GM21825 (cell line): ENCODE measurements around the gene AUNIP.
"Not testable (repeated sequence)": the region's sequence is repeated elsewhere in the genome, so short reads cannot be mapped to it uniquely, and the experiment has no call there.

Source experiments
- ATAC-seq: cut with Tn5 transposase; IDR thresholded peaks from one replicate; pipeline ENCODE4 v1.9.1; 2021; ENCODE audit warnings: mild to moderate bottlenecking, moderate library complexity; ENCODE audit not compliant: unreplicated experiment

Gene AUNIP

DNA sequence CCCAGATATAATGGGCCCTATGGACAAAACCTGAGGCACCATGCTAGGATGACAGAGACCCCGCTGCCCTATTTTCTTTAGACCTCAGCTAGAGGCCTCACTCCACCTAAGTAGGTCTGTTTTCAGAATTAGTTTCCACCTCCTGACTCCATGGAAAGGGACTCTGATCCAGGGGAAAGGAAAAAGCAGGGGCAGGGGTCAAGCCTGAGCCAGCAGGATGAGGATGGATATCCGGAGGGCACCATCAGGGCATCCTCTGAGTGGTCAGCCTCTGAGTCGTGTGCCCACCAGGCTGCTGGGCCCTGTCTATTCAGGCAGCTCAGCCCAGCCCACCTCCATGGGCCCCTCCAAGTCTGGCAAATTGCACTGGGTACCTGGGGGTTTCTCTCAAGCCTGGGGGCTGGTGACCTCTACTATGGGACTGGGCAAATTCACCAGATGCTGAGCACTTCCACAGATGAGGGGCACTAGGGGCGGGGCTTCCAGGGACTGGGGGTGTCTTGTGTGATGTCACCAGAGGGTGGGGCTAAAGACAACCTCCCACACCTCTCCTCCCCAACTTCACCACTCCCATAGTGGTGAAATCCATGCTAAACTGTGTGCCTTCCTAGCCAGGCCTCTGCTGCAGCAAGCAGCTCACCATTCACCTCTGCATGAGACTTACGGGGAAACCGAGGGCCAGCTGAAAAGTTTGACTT lies 10.8 kb upstream of the AUNIP start:
- no peak for ATAC-seq

DNA sequence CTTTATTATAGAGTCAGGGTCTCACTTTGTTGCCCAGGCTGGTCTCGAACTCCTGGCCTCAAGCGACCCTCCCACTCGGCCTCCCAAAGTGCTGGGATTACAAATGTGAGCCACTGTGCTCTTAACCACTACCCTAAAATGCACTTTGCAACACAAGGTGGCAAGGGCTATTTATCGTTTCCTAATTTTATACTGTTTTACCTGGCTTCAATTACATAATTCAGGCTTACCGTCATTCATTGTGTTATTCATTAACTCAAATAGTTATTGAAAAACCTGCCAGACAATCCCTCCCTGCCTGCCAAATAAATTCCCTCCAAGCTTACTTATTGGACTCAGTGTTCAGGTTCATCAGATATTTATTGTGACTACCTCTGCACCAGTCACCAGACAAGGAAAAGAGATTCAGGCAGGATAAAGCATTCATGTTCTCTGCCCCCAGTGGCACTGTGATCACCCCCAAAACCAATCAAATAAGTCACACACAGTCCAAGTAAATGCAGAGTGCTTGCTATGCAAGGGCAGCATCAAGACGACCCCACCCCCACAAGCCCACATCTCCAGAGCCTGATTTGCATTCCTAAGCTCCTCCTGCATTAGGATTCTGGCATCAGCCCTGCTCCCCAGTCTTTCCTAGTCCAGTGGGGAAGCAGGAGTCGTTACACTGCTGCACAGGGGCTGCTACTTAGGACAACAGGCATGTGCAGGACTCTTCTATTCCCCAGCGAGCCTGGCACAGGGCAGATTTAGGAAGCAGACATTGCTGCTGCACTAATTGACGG lies 8.1 kb upstream of the AUNIP start:
- ATAC-seq: no peak

DNA sequence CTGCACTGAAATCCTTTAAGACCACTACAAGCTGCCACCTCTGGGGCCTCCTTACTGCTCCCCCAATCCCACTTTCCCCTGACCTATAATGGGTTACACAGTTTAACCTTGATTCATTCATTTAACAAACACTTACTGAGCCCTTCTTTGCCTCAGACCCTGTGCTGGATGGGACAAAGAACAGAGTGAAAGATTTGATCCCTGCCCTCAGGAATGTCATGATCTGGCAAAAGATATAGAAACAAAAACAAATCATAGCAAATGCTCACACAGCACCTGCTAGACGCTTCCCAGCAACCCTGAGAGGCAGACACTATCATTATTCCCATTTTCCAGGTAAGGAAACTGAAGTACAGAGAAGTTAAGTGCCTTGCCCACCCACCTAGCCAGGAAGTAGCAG lies 7.0 kb upstream of the AUNIP start:
- ATAC-seq: no peak

- no peak for ATAC-seq
These were observed 5.2 kb upstream of the AUNIP start for GRCh38 chr1:25864434-25864833.

DNA sequence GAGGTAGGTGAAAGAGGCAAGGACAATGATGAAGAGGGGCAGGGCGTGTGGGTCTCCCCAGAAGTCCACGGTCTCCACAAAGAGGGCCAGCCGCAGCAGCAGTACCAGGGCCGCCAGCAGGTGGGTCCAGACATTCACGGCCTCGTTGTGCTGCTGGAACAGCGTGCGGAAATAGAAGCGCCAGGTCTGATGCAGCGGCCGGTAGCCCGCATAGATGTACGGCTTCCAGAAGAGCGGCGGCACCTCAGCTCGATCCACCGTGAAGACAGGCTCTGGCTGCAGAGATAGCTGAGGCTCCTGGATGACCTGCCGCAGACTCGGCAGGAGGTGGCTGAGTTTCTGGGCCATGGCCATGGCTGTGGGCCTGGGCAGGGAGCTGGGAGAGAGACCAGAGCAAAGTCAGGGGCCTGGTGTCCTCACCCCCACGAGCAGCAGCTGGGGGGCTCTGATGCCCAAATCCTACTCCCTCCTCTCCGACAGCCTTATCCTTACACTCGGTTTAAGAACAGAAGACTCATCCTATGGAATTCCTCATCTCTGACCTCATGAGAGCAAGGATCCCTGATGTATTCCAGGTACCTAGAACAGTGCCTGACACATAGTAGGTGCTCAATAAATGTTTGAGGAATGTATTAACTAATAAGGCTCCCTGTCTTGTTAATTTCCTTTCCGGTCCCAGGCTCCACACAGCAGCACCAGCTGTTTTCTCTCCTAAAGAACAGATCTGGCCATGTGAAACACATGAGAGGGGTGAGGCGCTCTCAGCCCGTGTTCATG lies 4.4 kb upstream of the AUNIP start:
- no peak for ATAC-seq

DNA sequence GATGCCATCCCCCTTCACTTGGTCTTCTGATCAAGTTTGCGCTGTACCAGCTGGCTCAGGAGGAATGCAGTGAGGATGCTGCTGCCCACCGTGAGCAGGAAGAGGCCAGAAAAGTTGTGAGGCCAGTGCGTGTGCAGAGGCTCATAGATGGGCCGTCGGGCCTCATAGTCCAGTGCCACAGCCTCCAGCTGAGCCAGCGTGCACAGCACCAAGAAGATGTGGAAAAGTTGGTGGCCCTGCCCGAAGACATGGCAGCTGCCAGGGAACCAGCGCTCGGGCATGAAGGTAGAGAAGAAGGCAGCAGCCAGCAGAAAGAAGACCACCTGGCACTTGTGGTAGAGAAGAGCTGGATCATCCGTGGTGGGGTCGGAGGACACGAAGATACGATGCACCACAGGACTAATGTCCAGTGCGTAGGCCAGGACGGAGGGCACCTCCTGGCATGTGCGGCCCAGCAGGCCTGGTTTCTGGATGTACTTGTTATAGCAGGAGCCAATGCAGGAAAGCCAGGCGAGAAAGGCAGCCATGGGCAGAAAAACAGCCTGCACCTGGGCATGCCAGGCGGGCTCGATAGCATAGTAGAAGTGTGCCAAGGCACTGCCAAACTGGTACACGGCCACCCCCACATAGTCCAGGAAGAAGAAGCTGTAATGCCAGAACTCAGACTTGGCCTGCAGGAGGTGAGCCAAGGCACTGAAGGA lies 3.7 kb upstream of the AUNIP start:
- ATAC-seq: no peak

- no peak for ATAC-seq
These were observed 2.3 kb upstream of the AUNIP start for GRCh38 chr1:25861316-25862286.

GRCh38 chr1:25858494-25858893 lies 763 bp downstream of the AUNIP start:
- ATAC-seq: no peak

DNA sequence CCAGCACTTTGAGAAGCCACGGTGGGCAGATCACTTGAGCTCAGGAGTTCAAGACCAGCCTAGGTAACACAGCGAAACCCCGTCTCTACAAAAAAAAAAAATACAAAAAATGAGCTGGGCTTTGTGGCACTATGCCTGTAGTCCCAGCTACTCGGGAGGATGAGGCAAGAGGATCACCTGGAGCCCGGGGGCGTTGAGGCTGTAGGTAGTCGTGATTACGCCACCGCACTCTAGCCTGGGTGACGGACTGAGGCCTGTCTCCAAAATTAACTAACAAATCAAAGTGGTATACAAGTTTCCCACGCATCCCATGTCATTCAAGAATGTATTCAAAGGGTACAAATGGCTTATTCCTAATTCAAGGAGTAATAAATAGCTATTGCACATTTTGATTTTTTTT lies 2.4 kb downstream of the AUNIP start:
- no peak for ATAC-seq

- ATAC-seq: no peak
These were observed 4.7 kb downstream of the AUNIP start for GRCh38 chr1:25854554-25854953.

- ATAC-seq: no peak
These were observed 10.7 kb downstream of the AUNIP start for GRCh38 chr1:25848531-25848930.

- no peak for ATAC-seq
These were observed 11.3 kb downstream of the AUNIP start for GRCh38 chr1:25847929-25848328.

GRCh38 chr1:25845664-25846063 lies 13.6 kb downstream of the AUNIP start:
- no peak for ATAC-seq

- no peak for ATAC-seq
These were observed 14.5 kb downstream of the AUNIP start for GRCh38 chr1:25844536-25845337.

GRCh38 chr1:25843483-25843882 lies 15.8 kb downstream of the AUNIP start:
- no peak for ATAC-seq

DNA sequence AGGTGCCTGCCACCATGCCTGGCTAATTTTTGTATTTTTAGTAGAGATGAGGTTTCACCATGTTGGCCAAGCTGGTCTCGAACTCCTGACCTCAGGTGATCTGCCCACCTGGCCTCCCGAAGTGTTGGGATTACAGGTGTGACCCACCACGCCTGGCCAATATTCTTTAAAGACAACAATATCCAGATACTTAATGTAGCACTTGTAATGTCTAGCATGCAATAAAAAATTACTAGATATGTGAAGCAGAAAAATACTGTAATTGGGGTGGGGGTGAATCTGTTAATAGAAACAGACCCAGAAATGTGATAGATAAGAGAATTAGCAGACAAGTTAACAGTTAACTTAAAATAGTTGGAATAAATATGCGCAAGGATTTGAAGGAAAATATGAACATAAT lies 19.4 kb downstream of the AUNIP start:
- not testable (repeated sequence) for ATAC-seq

GRCh38 chr1:25837262-25837875 lies 21.9 kb downstream of the AUNIP start:
- no peak for ATAC-seq

GRCh38 chr1:25836695-25837094 lies 22.6 kb downstream of the AUNIP start:
- ATAC-seq: no peak

- ATAC-seq: no peak
These were observed 24.4 kb downstream of the AUNIP start for GRCh38 chr1:25834894-25835293.
